Fibroblast of pulmonary artery (primary cell): ENCODE data around the gene STMN3.

Source experiments
- DNase-seq: peaks from one replicate; pipeline ENCODE4 v3.0.0-alpha.2; 2010; ENCODE audit warnings: low read depth
- H3K4me3 ChIP-seq: replicated peaks from 2 replicates; pipeline ENCODE4 v1.5.1; 2011; ENCODE audit warnings: low read depth, mild to moderate bottlenecking, control low read depth, low read length, moderate library complexity
- CTCF ChIP-seq: IDR thresholded peaks from 2 replicates; pipeline ENCODE4 v1.5.1; 2011; ENCODE audit warnings: mild to moderate bottlenecking, control low read depth, low read length, inconsistent platforms; ENCODE audit errors: missing control alignments

STMN3 gene

GRCh38 chr20:63690898-63691710 lies 37.9 kb upstream of the STMN3 start:
- no peak overlapping the region for H3K4me3 ChIP-seq
- no peak for TF ChIP-seq CTCF
- no peak for DNase-seq

GRCh38 chr20:63690003-63690897 lies 37.0 kb upstream of the STMN3 start:
- TF ChIP-seq CTCF: no peak
- no peak for DNase-seq
- H3K4me3 ChIP-seq: no peak overlapping the region

- no peak overlapping the region for H3K4me3 ChIP-seq
- no peak for TF ChIP-seq CTCF
- DNase-seq: no peak
These were observed 36.1 kb upstream of the STMN3 start for GRCh38 chr20:63689046-63690002.

GRCh38 chr20:63688228-63689045 lies 35.2 kb upstream of the STMN3 start:
- no peak for DNase-seq
- TF ChIP-seq CTCF: no peak
- no peak overlapping the region for H3K4me3 ChIP-seq

- TF ChIP-seq CTCF: no peak
- no peak for DNase-seq
- H3K4me3 ChIP-seq: no peak overlapping the region
These were observed 34.4 kb upstream of the STMN3 start for GRCh38 chr20:63687419-63688178.
